PC-9 (cell line): ENCODE results near the gene RNF169. TPM values are rescaled to one million over a fixed set of nuclear protein-coding genes. Genes with fewer than 3 reads are reported as not detected.

Experiments
- BruUV-seq: library from RNA; stranded (reverse); fragments of 400-500 nt; replicated peaks from 2 replicates; lab custom pipeline; 2021; lab: Mats Ljungman, UMichigan
- CTCF ChIA-PET: fragments of 300-600 bp; sonication (Branson Sonifier 250); formaldehyde crosslinking; loops from one replicate; lab custom pipeline; 2022; ENCODE audit warnings: antibody characterized with exemption; lab: Charles Lee
- POLR2A ChIA-PET: fragments of 300-600 bp; sonication (Branson Sonifier 250); formaldehyde crosslinking; loops from one replicate; lab custom pipeline; 2022; ENCODE audit warnings: antibody characterized with exemption; ENCODE audit not compliant: unreplicated experiment; lab: Charles Lee
- DNase-seq, 2 experiments: peaks; one replicate each; pipeline versions ENCODE4 v3.0.0 to v3.0.0-alpha.2; 2015 to 2022; ENCODE audit warnings: mixed read lengths in 1 of 2
- H2AFZ ChIP-seq: fragments of 200-600 bp; sonication (generic); 2 replicates; pipeline ENCODE4 v1.8.1; 2017; ENCODE audit warnings: antibody characterized with exemption
- H3F3A ChIP-seq: fragments of 200-600 bp; sonication (generic); 2 replicates; pipeline ENCODE4 v1.8.1; 2017; ENCODE audit warnings: antibody characterized with exemption, mild to moderate bottlenecking, low read depth; ENCODE audit not compliant: insufficient read depth
- H3K27ac ChIP-seq: fragments of 200-600 bp; sonication (generic); 2 replicates; pipeline ENCODE4 v1.6.1; 2016; ENCODE audit warnings: mixed run types
- H3K27me3 ChIP-seq: fragments of 200-600 bp; sonication (generic); 2 replicates; pipeline ENCODE4 v1.6.1; 2016; ENCODE audit warnings: low read depth, mixed run types; ENCODE audit not compliant: insufficient read depth
- H3K36me3 ChIP-seq: fragments of 200-600 bp; sonication (generic); 2 replicates; pipeline ENCODE4 v1.6.1; 2016; ENCODE audit warnings: low read depth, mixed run types
- H3K4me1 ChIP-seq: fragments of 200-600 bp; sonication (generic); replicated peaks from 2 replicates; pipeline ENCODE4 v1.6.1; 2016; ENCODE audit warnings: mixed run types; ENCODE audit not compliant: insufficient read depth
- H3K4me2 ChIP-seq: fragments of 200-600 bp; sonication (generic); 2 replicates; pipeline ENCODE4 v1.6.1; 2017; ENCODE audit warnings: mixed run types
- H3K4me3 ChIP-seq: fragments of 200-600 bp; sonication (generic); 2 replicates; pipeline ENCODE4 v1.6.1; 2016; ENCODE audit warnings: mixed run types
- H3K79me2 ChIP-seq: fragments of 200-600 bp; sonication (generic); 2 replicates; pipeline ENCODE4 v1.6.1; 2017; ENCODE audit warnings: low read depth, mixed run types
- H3K9me2 ChIP-seq: fragments of 200-600 bp; sonication (generic); 2 replicates; pipeline ENCODE4 v1.8.1; 2017; ENCODE audit warnings: mild to moderate bottlenecking; ENCODE audit not compliant: insufficient read depth
- H3K9me3 ChIP-seq: fragments of 200-600 bp; sonication (generic); 2 replicates; pipeline ENCODE4 v1.8.1; 2016; ENCODE audit warnings: low read depth; ENCODE audit not compliant: insufficient read depth
- H4K20me1 ChIP-seq: fragments of 200-600 bp; sonication (generic); 2 replicates; pipeline ENCODE4 v1.8.1; 2017; ENCODE audit not compliant: insufficient read depth
- EZH2 ChIP-seq: fragments of 200-600 bp; sonication (generic); IDR thresholded peaks from 2 replicates; pipeline ENCODE4 v1.8.0; 2017; ENCODE audit warnings: antibody characterized with exemption, low read depth
- intact Hi-C: fragments of 100-400 bp; cut with micrococcal nuclease; formaldehyde crosslinking; loops from one replicate; pipeline ENCODE4 v1.10.0; 2022; ENCODE audit not compliant: unreplicated experiment
- total RNA-seq: library from RNA; stranded (reverse); gene quantifications from 2 replicates; pipeline ENCODE4 v1.2.3, GENCODE V29; 2021
- TF ChIP-seq, protein P1 (sequence below): fragments of 200-600 bp; sonication (generic); conservative IDR thresholded peaks from 2 replicates; pipeline ENCODE4 v1.6.1; 2017; ENCODE audit warnings: mixed run types, antibody characterized with exemption, mild to moderate bottlenecking, moderate library complexity

RNF169 gene
- total RNA-seq, 1 experiment from 2014 or later, result 36.5 TPM

GRCh38 chr11:74783241-74783871, 34.7 kb downstream of the RNF169 start:
- H3K4me2 ChIP-seq, result peak overlapping the region; percentile 27
- POLR2A ChIA-PET, result interaction anchor here (0.6 kb wide), 1 partner anchor 30 kb away, joined by 4 read pairs; no protein-coding TSS in a partner anchor
- DNase-seq, result peak in 1 of 2 experiments; percentile 94

DNA sequence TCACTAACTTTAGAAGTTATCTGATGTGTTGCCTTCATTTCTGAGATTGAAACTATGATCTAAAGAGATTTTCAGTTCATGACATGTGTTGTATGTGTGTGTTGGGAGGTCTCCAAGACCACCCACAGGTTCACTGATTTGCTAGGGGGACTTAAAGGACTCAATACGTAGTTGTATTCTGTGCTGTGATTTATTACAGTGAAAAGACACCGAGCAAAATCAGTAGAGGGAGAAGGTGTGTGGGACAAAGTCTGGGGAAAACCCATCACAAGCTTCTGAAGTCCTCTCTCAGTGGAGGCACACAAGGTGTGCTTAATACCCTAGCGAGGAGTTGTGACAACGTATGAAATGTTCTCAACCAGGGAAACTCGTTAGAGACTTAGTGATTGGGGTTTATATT, 35.6 kb downstream of the RNF169 start:
- Histone ChIP-seq H3K27ac (peak overlapping the region; percentile 52), H3K9me3 (no peaks in the 10 kb centered on the region), H2AFZ (no peak overlapping the region), H3K4me2 (no peak overlapping the region), H3K79me2 (peaks cover 92% of the 10 kb centered on the region), H4K20me1 (peaks cover 23% of the 10 kb centered on the region), H3K9me2 (no peaks in the 10 kb centered on the region), H3K4me1 (peaks cover 30% of the 10 kb centered on the region), H3K4me3 (no peak overlapping the region), H3F3A (peaks cover 10% of the 10 kb centered on the region), H3K36me3 (0 out of 2 replicates have a peak, but pooled peaks cover 4% of the 10 kb centered on the region), H3K27me3 (no peaks in the 10 kb centered on the region)
- ChIA-PET CTCF (interaction anchor here (0.7 kb wide), 1 partner anchor 99 kb away, joined by 5 read pairs; no protein-coding TSS in a partner anchor), POLR2A (no interaction called here)
- intact Hi-C loops, result no loop called here
- BruUV-seq, result no TSS peak
- DNase-seq, result no peak
- TF ChIP-seq, protein P1, sequence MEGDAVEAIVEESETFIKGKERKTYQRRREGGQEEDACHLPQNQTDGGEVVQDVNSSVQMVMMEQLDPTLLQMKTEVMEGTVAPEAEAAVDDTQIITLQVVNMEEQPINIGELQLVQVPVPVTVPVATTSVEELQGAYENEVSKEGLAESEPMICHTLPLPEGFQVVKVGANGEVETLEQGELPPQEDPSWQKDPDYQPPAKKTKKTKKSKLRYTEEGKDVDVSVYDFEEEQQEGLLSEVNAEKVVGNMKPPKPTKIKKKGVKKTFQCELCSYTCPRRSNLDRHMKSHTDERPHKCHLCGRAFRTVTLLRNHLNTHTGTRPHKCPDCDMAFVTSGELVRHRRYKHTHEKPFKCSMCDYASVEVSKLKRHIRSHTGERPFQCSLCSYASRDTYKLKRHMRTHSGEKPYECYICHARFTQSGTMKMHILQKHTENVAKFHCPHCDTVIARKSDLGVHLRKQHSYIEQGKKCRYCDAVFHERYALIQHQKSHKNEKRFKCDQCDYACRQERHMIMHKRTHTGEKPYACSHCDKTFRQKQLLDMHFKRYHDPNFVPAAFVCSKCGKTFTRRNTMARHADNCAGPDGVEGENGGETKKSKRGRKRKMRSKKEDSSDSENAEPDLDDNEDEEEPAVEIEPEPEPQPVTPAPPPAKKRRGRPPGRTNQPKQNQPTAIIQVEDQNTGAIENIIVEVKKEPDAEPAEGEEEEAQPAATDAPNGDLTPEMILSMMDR, result no peak
- TF ChIP-seq EZH2, result no peak

More at GRCh38 chr11:74783241-74783871, 34.7 kb downstream of the RNF169 start:
- Histone ChIP-seq H3K9me3 (no peaks in the 10 kb centered on the region), H3K4me1 (peaks cover 30% of the 10 kb centered on the region), H3F3A (peaks cover 10% of the 10 kb centered on the region), H4K20me1 (peaks cover 23% of the 10 kb centered on the region), H2AFZ (no peak overlapping the region), H3K79me2 (peaks cover 95% of the 10 kb centered on the region), H3K27ac (peak overlapping the region; percentile 52), H3K9me2 (no peaks in the 10 kb centered on the region), H3K27me3 (no peaks in the 10 kb centered on the region), H3K36me3 (no peaks in the 10 kb centered on the region), H3K4me3 (no peak overlapping the region)
- CTCF ChIA-PET, result interaction anchor here (0.7 kb wide), 1 partner anchor 632 kb away, joined by 5 read pairs; no protein-coding TSS in a partner anchor
- intact Hi-C loops, result no loop called here
- BruUV-seq, result no TSS peak
- TF ChIP-seq EZH2, result no peak
- TF ChIP-seq, protein P1, result no peak

GRCh38 chr11:74784726-74785125, 36.1 kb downstream of the RNF169 start:
- ChIA-PET CTCF (interaction anchor here (0.7 kb wide), 1 partner anchor 100 kb away, joined by 5 read pairs; no protein-coding TSS in a partner anchor), POLR2A (no interaction called here)
- intact Hi-C loops, result no loop called here
- Histone ChIP-seq H3K79me2 (peaks cover 87% of the 10 kb centered on the region), H3K27me3 (no peaks in the 10 kb centered on the region), H2AFZ (no peak overlapping the region), H3K4me2 (no peak overlapping the region), H3K9me2 (no peaks in the 10 kb centered on the region), H3K4me1 (peaks cover 30% of the 10 kb centered on the region), H3K27ac (no peak overlapping the region), H3F3A (peaks cover 10% of the 10 kb centered on the region), H3K4me3 (no peak overlapping the region), H3K36me3 (peaks cover 8% of the 10 kb centered on the region; the same call in 1 of the 2 replicates), H4K20me1 (peaks cover 23% of the 10 kb centered on the region), H3K9me3 (no peaks in the 10 kb centered on the region)
- DNase-seq, result no peak
- TF ChIP-seq, protein P1, result no peak
- no peak for TF ChIP-seq EZH2
- BruUV-seq, result no TSS peak
